GM12892 (cell line): ENCODE results near the gene PRDM16.

Experiments
- POLR2A ChIP-seq: IDR thresholded peaks from 2 replicates; pipeline ENCODE4 v1.6.1; 2011; ENCODE audit warnings: low read depth, low read length, control low read depth
- POLR2AphosphoS5 ChIP-seq: IDR thresholded peaks from 2 replicates; pipeline ENCODE4 v1.6.1; 2011; ENCODE audit warnings: low read depth, low read length, control low read depth

DNA sequence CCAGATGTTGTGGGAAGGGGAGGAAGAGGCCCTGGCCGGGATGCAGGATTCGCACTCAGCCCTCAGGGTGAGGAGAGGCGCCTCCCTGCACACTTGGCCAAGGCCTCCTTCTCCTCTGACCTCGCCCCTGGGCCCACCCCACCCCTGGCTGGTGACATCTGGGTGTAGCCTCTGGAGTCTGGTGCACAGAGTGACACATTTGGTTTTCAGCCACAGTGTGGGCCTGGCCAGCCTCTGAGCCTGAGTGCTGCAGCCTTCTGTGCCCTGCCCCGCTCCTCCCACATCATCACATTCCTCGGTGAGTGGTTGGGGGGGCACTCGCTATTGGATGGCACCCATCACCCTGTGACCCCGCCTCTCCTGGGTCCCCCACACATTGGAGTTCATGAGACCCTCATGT lies 45.8 kb downstream of the PRDM16 start:
- TF ChIP-seq POLR2A = no peak
- no peak for TF ChIP-seq POLR2AphosphoS5
